Right atrium auricular region (tissue), 2 donors: ENCODE measurements around the gene STRA6. TPM values are rescaled to one million over a fixed set of nuclear protein-coding genes. Genes with fewer than 3 reads are reported as not detected.

Experiments
- DNase-seq: peaks from one replicate; pipeline ENCODE4 v3.0.0-alpha.2; 2019; ENCODE audit warnings: low spot score
- H3K27ac ChIP-seq, 2 donors: fragments of 200-600 bp; sonication (generic); 1 replicate in 1 of 2; 2 replicates in 1 of 2; pipeline ENCODE4 v1.5.1; 2016 to 2019
- H3K27me3 ChIP-seq, 2 donors: fragments of 200-600 bp; sonication (generic); one replicate each; pipeline versions ENCODE4 v1.5.1 to v1.6.0; 2017 to 2019
- H3K36me3 ChIP-seq: fragments of 200-600 bp; sonication (generic); one replicate; pipeline ENCODE4 v1.5.1; 2016
- H3K4me1 ChIP-seq, 2 donors: fragments of 200-600 bp; sonication (generic); one replicate each; pipeline versions ENCODE4 v1.5.1 to v1.6.0; 2017 to 2019
- H3K4me3 ChIP-seq, 2 donors: fragments of 200-600 bp; sonication (generic); 1 replicate in 1 of 2; 2 replicates in 1 of 2; pipeline ENCODE4 v1.5.1; 2017 to 2019; ENCODE audit warnings: mild to moderate bottlenecking in 1 of 2, moderate library complexity in 1 of 2
- H3K9me3 ChIP-seq, 2 donors: fragments of 200-600 bp; sonication (generic); one replicate each; pipeline ENCODE4 v1.5.1; 2019
- total RNA-seq, 2 donors: library from RNA; depleted of rRNA; stranded (reverse); fragments of >200 nt; gene quantifications; one replicate each; pipeline ENCODE4 v1.1.0, GENCODE V29; 2016
- TF ChIP-seq, protein P1 (sequence below), 2 donors: fragments of 200-600 bp; sonication (generic); IDR thresholded peaks; one replicate each; pipeline ENCODE4 v1.5.1; 2019; ENCODE audit warnings: antibody characterized with exemption in 2 of 2

The STRA6 gene
- total RNA-seq, 2 donors from 2014 or later = 0.22 to 0.55 TPM

DNA sequence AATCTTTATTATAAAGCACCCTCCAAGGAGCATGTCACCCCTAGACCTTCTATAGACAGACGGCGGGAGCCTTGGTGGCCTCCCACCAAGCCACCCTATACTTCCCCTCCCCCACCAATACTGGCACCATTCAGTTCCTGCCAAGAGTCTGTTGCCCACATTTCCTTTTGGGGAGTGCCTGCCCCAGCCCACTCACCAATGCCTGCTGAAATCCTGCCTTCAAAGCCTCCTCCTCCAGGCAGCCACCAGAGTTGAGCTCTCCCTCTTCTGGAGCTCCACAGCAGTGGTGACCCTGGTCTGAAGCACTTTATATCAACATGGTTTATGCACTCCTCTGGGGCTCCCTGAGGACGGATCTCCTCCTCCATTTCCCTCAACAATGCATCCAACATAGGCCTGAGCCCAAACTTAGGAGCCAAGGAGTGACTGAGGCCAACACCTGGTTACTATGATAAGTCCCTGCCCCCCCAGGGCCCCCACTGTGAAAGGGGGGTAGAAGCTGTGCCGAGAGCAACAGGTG is 42.3 kb upstream of the STRA6 start:
- H3K4me3 ChIP-seq = no peak overlapping the region
- no peak for DNase-seq
- peaks cover 0 to 41% of the 10 kb centered on the region in 2 donors for H3K4me1 ChIP-seq
- H3K36me3 ChIP-seq = no peaks in the 10 kb centered on the region
- no peaks in the 10 kb centered on the region for H3K9me3 ChIP-seq
- no peak overlapping the region for H3K27ac ChIP-seq
- TF ChIP-seq, protein P1, sequence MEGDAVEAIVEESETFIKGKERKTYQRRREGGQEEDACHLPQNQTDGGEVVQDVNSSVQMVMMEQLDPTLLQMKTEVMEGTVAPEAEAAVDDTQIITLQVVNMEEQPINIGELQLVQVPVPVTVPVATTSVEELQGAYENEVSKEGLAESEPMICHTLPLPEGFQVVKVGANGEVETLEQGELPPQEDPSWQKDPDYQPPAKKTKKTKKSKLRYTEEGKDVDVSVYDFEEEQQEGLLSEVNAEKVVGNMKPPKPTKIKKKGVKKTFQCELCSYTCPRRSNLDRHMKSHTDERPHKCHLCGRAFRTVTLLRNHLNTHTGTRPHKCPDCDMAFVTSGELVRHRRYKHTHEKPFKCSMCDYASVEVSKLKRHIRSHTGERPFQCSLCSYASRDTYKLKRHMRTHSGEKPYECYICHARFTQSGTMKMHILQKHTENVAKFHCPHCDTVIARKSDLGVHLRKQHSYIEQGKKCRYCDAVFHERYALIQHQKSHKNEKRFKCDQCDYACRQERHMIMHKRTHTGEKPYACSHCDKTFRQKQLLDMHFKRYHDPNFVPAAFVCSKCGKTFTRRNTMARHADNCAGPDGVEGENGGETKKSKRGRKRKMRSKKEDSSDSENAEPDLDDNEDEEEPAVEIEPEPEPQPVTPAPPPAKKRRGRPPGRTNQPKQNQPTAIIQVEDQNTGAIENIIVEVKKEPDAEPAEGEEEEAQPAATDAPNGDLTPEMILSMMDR (IDR thresholded peaks at IDR 0.05) = no peak
- no peaks in the 10 kb centered on the region for H3K27me3 ChIP-seq

DNA sequence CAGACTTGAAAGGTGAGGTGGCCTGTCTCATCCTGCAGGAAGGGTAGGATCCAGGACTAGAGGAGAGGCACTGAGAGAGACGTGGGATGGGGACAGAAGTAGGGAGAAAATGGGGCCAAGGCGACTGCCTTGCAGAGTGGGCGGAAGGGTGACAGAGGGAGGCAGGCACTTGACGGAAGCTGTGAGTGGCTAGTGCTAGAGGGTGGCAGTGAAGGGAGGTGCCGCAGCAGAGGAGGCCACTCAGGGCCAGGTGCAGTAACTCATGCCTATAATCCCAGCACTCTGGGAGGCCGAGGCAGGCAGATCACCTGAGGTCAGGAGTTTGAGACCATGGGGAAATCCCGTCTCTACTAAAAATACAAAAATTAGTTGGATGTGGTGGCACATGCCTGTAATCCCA is 40.8 kb upstream of the STRA6 start:
- TF ChIP-seq, protein P1 (IDR thresholded peaks at IDR 0.05) = no peak
- no peak overlapping the region for H3K4me3 ChIP-seq
- no peak for DNase-seq
- peaks cover 0 to 52% of the 10 kb centered on the region in 2 donors for H3K4me1 ChIP-seq
- H3K36me3 ChIP-seq = no peaks in the 10 kb centered on the region
- no peaks in the 10 kb centered on the region for H3K27me3 ChIP-seq
- no peak overlapping the region for H3K27ac ChIP-seq
- H3K9me3 ChIP-seq = no peaks in the 10 kb centered on the region

DNA sequence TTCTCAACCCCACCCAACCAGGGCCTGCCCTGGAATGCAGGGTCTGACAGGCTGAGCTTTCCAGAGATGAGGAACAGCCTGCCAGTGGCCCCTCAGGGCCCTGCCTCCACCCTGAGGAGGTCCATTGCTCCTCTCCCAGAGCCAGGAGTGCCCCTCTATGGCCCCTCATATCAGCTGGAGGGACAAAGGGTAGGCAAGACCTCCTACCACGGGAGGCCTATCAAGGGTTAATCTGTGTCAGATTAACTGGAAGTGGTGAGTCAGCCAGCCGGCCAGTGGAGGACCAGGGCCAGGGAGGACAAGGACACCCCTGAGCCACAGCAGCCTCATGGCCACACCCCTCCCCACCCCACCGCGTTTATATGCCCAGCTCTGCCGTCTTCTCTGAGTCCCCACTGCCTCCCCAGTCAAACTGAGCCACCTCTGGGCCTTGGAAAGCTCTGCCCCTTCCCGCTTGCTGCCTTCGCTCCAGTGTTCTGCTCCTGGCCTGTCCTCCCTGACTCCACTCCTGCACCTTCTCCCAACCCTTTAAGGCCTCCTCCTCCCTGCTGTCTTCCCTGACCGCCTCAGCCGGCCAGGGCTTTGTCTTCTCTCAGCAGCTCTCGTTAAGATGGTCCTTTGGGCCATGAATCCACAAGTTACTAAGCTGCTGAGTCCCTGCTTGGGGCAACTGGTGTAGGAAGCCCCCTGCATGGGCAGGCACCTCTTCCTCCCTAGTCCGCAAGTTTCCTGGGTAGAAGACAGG is 40.0 kb upstream of the STRA6 start:
- TF ChIP-seq, protein P1 (IDR thresholded peaks at IDR 0.05) = no peak
- no peak overlapping the region for H3K27ac ChIP-seq

DNA sequence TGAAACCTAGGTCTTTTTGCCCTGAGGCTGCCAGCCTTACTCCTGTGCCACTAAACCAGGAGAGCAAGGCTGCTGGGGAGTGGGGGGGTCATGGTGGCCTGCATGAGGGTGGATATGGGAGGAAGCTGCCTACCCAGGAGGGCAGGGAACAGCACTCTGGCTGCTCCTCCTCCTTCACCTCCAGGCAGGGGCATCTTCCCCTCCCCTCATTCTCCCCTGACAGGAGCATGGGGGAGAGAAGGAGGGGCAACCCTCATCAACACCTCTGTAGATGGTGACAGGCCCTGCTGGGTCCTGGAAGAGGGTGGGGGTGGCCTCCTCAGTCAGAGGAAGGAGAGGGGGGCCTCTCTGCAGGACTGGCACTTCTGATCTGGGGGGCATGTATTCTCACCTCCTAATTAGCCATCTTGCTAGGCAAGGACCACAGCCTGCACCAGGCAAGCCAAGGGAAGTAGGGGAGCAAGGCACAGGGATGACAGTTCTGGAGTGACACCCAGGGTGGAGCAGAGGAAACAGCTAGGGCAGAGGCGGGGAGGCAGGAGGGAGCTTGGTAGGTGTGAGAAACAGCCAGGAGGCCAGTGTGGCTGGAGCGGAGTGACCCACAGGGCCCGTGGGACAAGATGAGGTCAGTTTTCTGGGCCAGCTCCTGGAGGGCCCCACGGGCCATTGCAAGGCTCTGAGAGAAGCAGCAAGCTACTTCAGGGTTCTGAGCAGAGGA is 38.5 kb upstream of the STRA6 start:
- Histone ChIP-seq H3K36me3 (no peaks in the 10 kb centered on the region), H3K27me3 (no peaks in the 10 kb centered on the region), H3K4me3 (no peak overlapping the region), H3K4me1 (peaks cover 0 to 52% of the 10 kb centered on the region in 2 donors), H3K27ac (peak overlapping the region; percentile 55 to 64), H3K9me3 (no peaks in the 10 kb centered on the region)
- TF ChIP-seq, protein P1 (IDR thresholded peaks at IDR 0.05) = no peak
- DNase-seq = no peak

More for the DNA sequence above, 40.0 kb upstream of the STRA6 start:
- H3K27me3 ChIP-seq = no peaks in the 10 kb centered on the region
- no peak overlapping the region for H3K4me3 ChIP-seq
- no peaks in the 10 kb centered on the region for H3K36me3 ChIP-seq
- no peaks in the 10 kb centered on the region for H3K9me3 ChIP-seq
- no peak for DNase-seq
- H3K4me1 ChIP-seq = peaks cover 0 to 52% of the 10 kb centered on the region in 2 donors

DNA sequence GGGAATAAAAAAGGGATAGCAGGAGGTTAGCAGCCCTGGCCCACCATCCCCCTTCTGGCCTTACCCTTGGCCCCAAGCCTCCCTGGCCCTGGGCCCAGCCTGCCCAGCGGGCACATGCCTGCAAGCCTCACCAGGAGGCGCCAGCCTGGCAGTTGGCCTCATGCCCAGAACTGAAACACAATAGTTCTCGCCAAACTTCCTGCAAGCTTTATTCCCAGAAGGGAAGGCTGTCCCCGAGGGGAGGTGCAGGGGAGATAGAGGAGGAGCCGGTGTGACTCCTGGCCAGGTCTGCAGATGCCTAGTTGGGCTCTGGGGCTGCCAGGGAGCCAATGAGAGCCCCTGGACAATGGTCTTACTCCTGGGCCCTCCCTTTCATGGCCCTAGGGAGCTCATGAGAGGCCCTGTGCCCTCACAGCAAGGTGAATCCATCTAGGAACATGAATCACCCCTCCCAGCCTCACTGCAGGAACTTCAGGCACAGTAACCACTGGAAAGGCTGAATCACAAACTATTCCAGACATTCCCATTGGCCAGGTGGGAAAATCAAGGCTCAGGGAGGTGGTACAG is 37.5 kb upstream of the STRA6 start:
- TF ChIP-seq, protein P1 (IDR thresholded peaks at IDR 0.05) = peak in 1 of 2 donors; percentile 46
- H3K9me3 ChIP-seq = no peaks in the 10 kb centered on the region
- H3K27ac ChIP-seq = peak overlapping the region; percentile 55 to 64
- H3K36me3 ChIP-seq = no peaks in the 10 kb centered on the region
- H3K27me3 ChIP-seq = no peaks in the 10 kb centered on the region
- peaks cover 0 to 44% of the 10 kb centered on the region in 2 donors for H3K4me1 ChIP-seq
- H3K4me3 ChIP-seq = no peak overlapping the region
- peak; percentile 60 for DNase-seq
